PC-3 (cell line): ENCODE data around the gene FAM241B.

Experiments
- EZH2 ChIP-seq: fragments of 300-600 bp; sonication (generic); IDR thresholded peaks from one replicate; pipeline ENCODE4 v1.6.1; 2017; ENCODE audit warnings: antibody characterized with exemption, mild to moderate bottlenecking, low read length; ENCODE audit not compliant: unreplicated experiment
- EZH2phosphoT487 ChIP-seq: fragments of 300-600 bp; sonication (generic); IDR thresholded peaks from 2 replicates; pipeline ENCODE4 v1.6.1; 2018; ENCODE audit warnings: mild to moderate bottlenecking, antibody characterized with exemption, low read length, borderline replicate concordance
- TF ChIP-seq, protein P1 (sequence below): fragments of 300-600 bp; sonication (generic); conservative IDR thresholded peaks from 2 replicates; pipeline ENCODE4 v1.5.1; 2017; ENCODE audit warnings: antibody characterized with exemption, low read depth, mild to moderate bottlenecking, low read length

DNA sequence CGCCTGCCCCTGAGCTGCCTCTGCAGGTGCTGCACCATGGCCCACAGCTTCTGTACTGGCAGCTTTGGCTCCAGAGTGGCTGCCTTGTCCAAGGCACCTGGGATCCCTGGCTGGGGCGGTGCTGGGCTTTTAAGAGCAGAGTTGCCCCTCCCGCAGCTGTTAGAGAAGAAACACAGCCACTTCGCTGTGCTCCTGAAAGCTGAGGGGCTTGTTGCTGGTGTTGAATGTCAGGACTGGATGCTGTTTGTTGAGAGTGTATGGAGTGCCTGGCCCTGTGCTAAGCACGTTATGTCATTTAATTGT, 6.2 kb downstream of the FAM241B start:
- TF ChIP-seq, protein P1, sequence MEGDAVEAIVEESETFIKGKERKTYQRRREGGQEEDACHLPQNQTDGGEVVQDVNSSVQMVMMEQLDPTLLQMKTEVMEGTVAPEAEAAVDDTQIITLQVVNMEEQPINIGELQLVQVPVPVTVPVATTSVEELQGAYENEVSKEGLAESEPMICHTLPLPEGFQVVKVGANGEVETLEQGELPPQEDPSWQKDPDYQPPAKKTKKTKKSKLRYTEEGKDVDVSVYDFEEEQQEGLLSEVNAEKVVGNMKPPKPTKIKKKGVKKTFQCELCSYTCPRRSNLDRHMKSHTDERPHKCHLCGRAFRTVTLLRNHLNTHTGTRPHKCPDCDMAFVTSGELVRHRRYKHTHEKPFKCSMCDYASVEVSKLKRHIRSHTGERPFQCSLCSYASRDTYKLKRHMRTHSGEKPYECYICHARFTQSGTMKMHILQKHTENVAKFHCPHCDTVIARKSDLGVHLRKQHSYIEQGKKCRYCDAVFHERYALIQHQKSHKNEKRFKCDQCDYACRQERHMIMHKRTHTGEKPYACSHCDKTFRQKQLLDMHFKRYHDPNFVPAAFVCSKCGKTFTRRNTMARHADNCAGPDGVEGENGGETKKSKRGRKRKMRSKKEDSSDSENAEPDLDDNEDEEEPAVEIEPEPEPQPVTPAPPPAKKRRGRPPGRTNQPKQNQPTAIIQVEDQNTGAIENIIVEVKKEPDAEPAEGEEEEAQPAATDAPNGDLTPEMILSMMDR: no peak
- no peak for TF ChIP-seq EZH2
- no peak for TF ChIP-seq EZH2phosphoT487
